CD4-positive, alpha-beta T cell (primary cell): ENCODE measurements around the gene LCMT1. TPM values are rescaled to one million over a fixed set of nuclear protein-coding genes. Genes with fewer than 3 reads are reported as not detected.

Experiments used
- ATAC-seq: fragments of 200-7000 bp; cut with Tn5 transposase; one replicate; pipeline ENCODE4 v1.10.0; 2022; ENCODE audit warnings: mild to moderate bottlenecking; ENCODE audit not compliant: poor library complexity
- CTCF ChIA-PET: fragments of 350-600 bp; sonication (Branson Sonifier 250); formaldehyde crosslinking; loops from one replicate; lab custom pipeline; 2021; ENCODE audit warnings: antibody characterized with exemption, inconsistent platforms; lab: Charles Lee
- POLR2A ChIA-PET: fragments of 350-600 bp; sonication (Branson Sonifier 250); formaldehyde crosslinking; loops from one replicate; lab custom pipeline; 2021; ENCODE audit warnings: antibody characterized with exemption, inconsistent platforms; lab: Charles Lee
- DNase-seq, 14 experiments: peaks; one replicate each; pipeline ENCODE4 v3.0.0-alpha.2; 2013 to 2020; ENCODE audit warnings: mixed read lengths in 2 of 14
- H3K27ac ChIP-seq, 2 donors: one replicate each; pipeline versions ENCODE4 v1.5.1 to v1.7.0; 2013; ENCODE audit warnings: low read length in 2 of 2, low read depth in 1 of 2, mild to moderate bottlenecking in 1 of 2
- H3K27me3 ChIP-seq, 2 experiments: 1 replicate in 1 of 2; 2 replicates in 1 of 2; pipeline versions ENCODE4 v1.6.1 to v1.7.0; 2013; ENCODE audit warnings: low read length in 2 of 2, control low read depth in 1 of 2, mild to moderate bottlenecking in 1 of 2, moderate library complexity in 1 of 2; ENCODE audit not compliant: insufficient read depth in 2 of 2, control insufficient read depth in 1 of 2
- H3K36me3 ChIP-seq: one replicate; pipeline ENCODE4 v1.6.1; 2013; ENCODE audit warnings: low read length, control low read depth; ENCODE audit not compliant: insufficient read depth
- H3K4me1 ChIP-seq: one replicate; pipeline ENCODE4 v1.6.1; 2013; ENCODE audit warnings: low read length, control low read depth; ENCODE audit not compliant: insufficient read depth
- H3K4me3 ChIP-seq: one replicate; pipeline ENCODE4 v1.5.1; 2013; ENCODE audit warnings: mild to moderate bottlenecking, low read length, moderate library complexity
- H3K9me3 ChIP-seq, 2 experiments: 1 replicate in 1 of 2; 2 replicates in 1 of 2; pipeline versions ENCODE4 v1.6.1 to v1.7.0; 2013; ENCODE audit warnings: low read length in 2 of 2, mild to moderate bottlenecking in 2 of 2, control low read depth in 1 of 2, moderate library complexity in 1 of 2; ENCODE audit not compliant: control insufficient read depth in 1 of 2, insufficient read depth in 1 of 2
- H3K27ac Mint-ChIP-seq: one replicate; pipeline ENCODE4 v1.8.0; 2020; ENCODE audit warnings: mixed read lengths
- H3K27me3 Mint-ChIP-seq: one replicate; pipeline ENCODE4 v1.8.0; 2021; ENCODE audit warnings: mixed read lengths
- H3K36me3 Mint-ChIP-seq: one replicate; pipeline ENCODE4 v1.8.0; 2021; ENCODE audit warnings: low read depth, mixed read lengths
- H3K4me1 Mint-ChIP-seq: one replicate; pipeline ENCODE4 v1.8.0; 2021; ENCODE audit warnings: low read depth, mixed read lengths
- H3K4me3 Mint-ChIP-seq: one replicate; pipeline ENCODE4 v1.8.0; 2020; ENCODE audit warnings: mild to moderate bottlenecking, mixed read lengths
- H3K9me3 Mint-ChIP-seq: one replicate; pipeline ENCODE4 v1.8.0; 2020; ENCODE audit warnings: mixed read lengths
- intact Hi-C, 2 experiments: fragments of 100-400 bp; cut with DNase I in 1 of 2; cut with micrococcal nuclease in 1 of 2; formaldehyde crosslinking; loops; one replicate each; pipeline versions ENCODE4 v1.15.1 to v1.9.0; 2023 to 2025; cut with DNase I, micrococcal nuclease
- total RNA-seq, 174 experiments: library from RNA in 2 of 174; stranded (reverse) in 2 of 174; gene quantifications; one replicate each; pipeline ENCODE4 v1.2.3 and lab custom pipeline; 2021 to 2026
- TF ChIP-seq, protein P1 (sequence below): fragments of 200-600 bp; IDR thresholded peaks from one replicate; pipeline ENCODE4 v1.8.0; 2022; ENCODE audit warnings: antibody characterized with exemption, mild to moderate bottlenecking

The LCMT1 gene
- total RNA-seq, 2 experiments from 2014 or later, result 22.5 to 28.2 TPM

DNA sequence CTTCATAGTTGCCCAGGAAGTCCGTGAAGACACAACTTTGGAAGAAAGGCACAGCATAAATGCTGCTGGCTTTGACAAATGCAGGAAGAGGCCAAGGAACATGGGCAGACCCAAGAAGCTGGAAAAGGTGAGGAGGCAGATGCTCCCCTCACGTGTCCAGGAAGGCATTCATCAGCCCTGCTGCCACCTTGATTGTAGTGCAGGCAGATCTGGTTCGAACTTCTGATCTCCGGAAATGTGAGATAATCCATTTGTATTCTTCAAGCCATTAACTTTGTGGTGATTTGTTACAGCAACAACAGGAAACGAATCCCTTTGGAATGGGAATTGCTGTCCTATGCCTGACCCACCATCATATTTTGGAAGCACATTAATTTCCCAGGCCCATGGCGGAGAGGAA is 28.5 kb upstream of the LCMT1 start:
- H3K27me3 ChIP-seq, result no peaks in the 10 kb centered on the region
- H3K36me3 Mint-ChIP-seq, result no peaks in the 10 kb centered on the region
- H3K9me3 ChIP-seq, result no peaks in the 10 kb centered on the region
- no peak for ATAC-seq
- H3K4me3 ChIP-seq, result no peak overlapping the region
- no peak overlapping the region for H3K27ac ChIP-seq
- no peaks in the 10 kb centered on the region for H3K4me1 Mint-ChIP-seq
- no peaks in the 10 kb centered on the region for H3K36me3 ChIP-seq
- intact Hi-C loops, result no loop called here
- H3K27me3 Mint-ChIP-seq, result no peaks in the 10 kb centered on the region
- TF ChIP-seq, protein P1, sequence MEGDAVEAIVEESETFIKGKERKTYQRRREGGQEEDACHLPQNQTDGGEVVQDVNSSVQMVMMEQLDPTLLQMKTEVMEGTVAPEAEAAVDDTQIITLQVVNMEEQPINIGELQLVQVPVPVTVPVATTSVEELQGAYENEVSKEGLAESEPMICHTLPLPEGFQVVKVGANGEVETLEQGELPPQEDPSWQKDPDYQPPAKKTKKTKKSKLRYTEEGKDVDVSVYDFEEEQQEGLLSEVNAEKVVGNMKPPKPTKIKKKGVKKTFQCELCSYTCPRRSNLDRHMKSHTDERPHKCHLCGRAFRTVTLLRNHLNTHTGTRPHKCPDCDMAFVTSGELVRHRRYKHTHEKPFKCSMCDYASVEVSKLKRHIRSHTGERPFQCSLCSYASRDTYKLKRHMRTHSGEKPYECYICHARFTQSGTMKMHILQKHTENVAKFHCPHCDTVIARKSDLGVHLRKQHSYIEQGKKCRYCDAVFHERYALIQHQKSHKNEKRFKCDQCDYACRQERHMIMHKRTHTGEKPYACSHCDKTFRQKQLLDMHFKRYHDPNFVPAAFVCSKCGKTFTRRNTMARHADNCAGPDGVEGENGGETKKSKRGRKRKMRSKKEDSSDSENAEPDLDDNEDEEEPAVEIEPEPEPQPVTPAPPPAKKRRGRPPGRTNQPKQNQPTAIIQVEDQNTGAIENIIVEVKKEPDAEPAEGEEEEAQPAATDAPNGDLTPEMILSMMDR, result no peak
- ChIA-PET POLR2A (no interaction called here), CTCF (no interaction called here)
- no peak overlapping the region for H3K4me3 Mint-ChIP-seq
- no peak for DNase-seq
- no peaks in the 10 kb centered on the region for H3K9me3 Mint-ChIP-seq
- no peaks in the 10 kb centered on the region for H3K4me1 ChIP-seq
- no peak overlapping the region for H3K27ac Mint-ChIP-seq

DNA sequence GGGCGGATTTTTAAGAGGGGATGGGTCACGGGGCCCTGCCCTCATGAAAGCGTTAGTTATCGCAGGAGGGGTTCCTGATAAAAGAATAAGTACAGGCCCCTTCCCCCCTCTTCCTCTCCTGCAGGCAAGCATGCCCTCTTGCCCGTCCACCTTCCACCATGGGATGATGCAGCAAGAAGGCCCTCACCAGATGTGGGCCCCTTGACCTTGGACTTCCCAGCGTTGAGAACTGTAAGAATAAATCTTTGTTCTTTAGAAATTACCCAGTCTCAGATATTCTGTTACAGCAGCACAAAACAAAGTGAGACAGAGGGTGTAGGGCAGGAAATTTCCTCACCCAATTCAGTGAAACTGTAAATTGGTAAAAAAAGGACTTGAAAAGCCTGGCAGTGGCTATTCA is 27.8 kb upstream of the LCMT1 start:
- H3K36me3 ChIP-seq, result no peaks in the 10 kb centered on the region
- DNase-seq, result no peak
- TF ChIP-seq, protein P1, result no peak
- no peaks in the 10 kb centered on the region for H3K4me1 ChIP-seq
- POLR2A ChIA-PET, result no interaction called here
- no peaks in the 10 kb centered on the region for H3K27me3 ChIP-seq
- H3K36me3 Mint-ChIP-seq, result no peaks in the 10 kb centered on the region
- H3K27me3 Mint-ChIP-seq, result no peaks in the 10 kb centered on the region
- no peak overlapping the region for H3K4me3 ChIP-seq
- H3K27ac ChIP-seq, result no peak overlapping the region
- H3K9me3 ChIP-seq, result no peaks in the 10 kb centered on the region
- no peak for ATAC-seq
- H3K27ac Mint-ChIP-seq, result no peak overlapping the region
- CTCF ChIA-PET, result no interaction called here
- H3K4me3 Mint-ChIP-seq, result no peak overlapping the region
- H3K9me3 Mint-ChIP-seq, result no peaks in the 10 kb centered on the region
- H3K4me1 Mint-ChIP-seq, result no peaks in the 10 kb centered on the region
- intact Hi-C loops, result no loop called here

DNA sequence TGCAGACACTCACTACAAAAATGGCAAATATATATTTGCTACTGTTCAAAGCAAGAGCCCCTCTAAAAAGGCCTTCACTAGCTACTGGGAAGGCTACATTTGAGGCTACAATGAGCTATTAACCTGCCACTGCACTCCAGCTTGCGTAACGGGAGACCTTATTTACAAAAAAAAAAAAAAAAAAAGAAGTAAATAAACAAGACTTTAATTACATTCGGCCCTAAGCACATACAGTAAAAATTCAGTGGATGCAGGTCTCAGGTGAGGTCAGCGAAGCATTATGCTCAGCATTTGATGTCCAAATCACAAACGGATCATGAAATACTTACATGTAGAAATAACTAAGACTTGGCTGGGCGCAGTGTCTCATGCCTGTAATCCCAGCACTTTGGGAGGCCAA is 26.7 kb upstream of the LCMT1 start:
- ATAC-seq (no peak), DNase-seq (no peak)
- intact Hi-C loops, result no loop called here
- ChIA-PET POLR2A (interaction anchor here (1.7 kb wide), 1 partner anchor 18 kb away, joined by 5 read pairs; no protein-coding TSS in a partner anchor), CTCF (no interaction called here)
- H3K36me3 ChIP-seq, result no peaks in the 10 kb centered on the region
- Mint-ChIP-seq H3K4me3 (no peak overlapping the region), H3K36me3 (no peaks in the 10 kb centered on the region), H3K27ac (no peak overlapping the region), H3K4me1 (no peaks in the 10 kb centered on the region), H3K9me3 (no peaks in the 10 kb centered on the region), H3K27me3 (no peaks in the 10 kb centered on the region)
- H3K4me3 ChIP-seq, result no peak overlapping the region
- TF ChIP-seq, protein P1, result no peak
- H3K27ac ChIP-seq, result no peak overlapping the region
- no peaks in the 10 kb centered on the region for H3K27me3 ChIP-seq
- no peaks in the 10 kb centered on the region for H3K4me1 ChIP-seq
- no peaks in the 10 kb centered on the region for H3K9me3 ChIP-seq
